ENCODE data around the gene PDE4A. TPM values are rescaled to one million over a fixed set of nuclear protein-coding genes. Genes with fewer than 3 reads are reported as not detected.

The PDE4A gene
- total and polyA plus RNA-seq, 2 of the 8 experiments (the other 6 are each of a cell fraction or from before 2014, with no cell fraction given): 2.0 to 4.4 TPM

- TF ChIP-seq RNF2 (IDR thresholded peaks at IDR 0.05; ENCODE audit: borderline replicate concordance, low read depth, low read length, missing control alignments, poor library complexity, severe bottlenecking) (no peak), JUN (IDR thresholded peaks at IDR 0.05; ENCODE audit: low read depth, low read length) (no peak), NANOG (IDR thresholded peaks at IDR 0.05; ENCODE audit: insufficient read depth, low read depth, low read length, poor library complexity, severe bottlenecking) (no peak), JUND (IDR thresholded peaks at IDR 0.05; ENCODE audit: low read length) (no peak), POU5F1 (IDR thresholded peaks at IDR 0.05; ENCODE audit: low read depth, low read length) (no peak)
Measured at GRCh38 chr19:10416083-10416379, 4.3 kb upstream of the PDE4A start (continued).

Measured in H1 (cell line).